CD14-positive monocyte (primary cell): ENCODE measurements around the gene CTCFL. TPM values are rescaled to one million over a fixed set of nuclear protein-coding genes. Genes with fewer than 3 reads are reported as not detected.
A peak's percentile ranks its signal among the peaks of the same experiment; 100 is the strongest.

Experiments used
- DNase-seq, 3 donors: peaks; one replicate each; pipeline ENCODE4 v3.0.0-alpha.2; 2011 to 2022
- H2AFZ ChIP-seq: 2 replicates; pipeline ENCODE4 v1.6.0; 2012; ENCODE audit warnings: mild to moderate bottlenecking, low read depth, low read length, inconsistent platforms; ENCODE audit not compliant: insufficient read depth, poor library complexity, severe bottlenecking
- H3K27ac ChIP-seq, 2 donors: 1 replicate in 1 of 2; 2 replicates in 1 of 2; pipeline ENCODE4 v1.5.1; 2012 to 2013; ENCODE audit warnings: low read length in 2 of 2, control low read depth in 1 of 2, inconsistent platforms in 1 of 2, low read depth in 1 of 2, mild to moderate bottlenecking in 1 of 2
- H3K27me3 ChIP-seq, 2 donors: one replicate each; pipeline versions ENCODE4 v1.6.0 to v1.6.1; 2011 to 2013; ENCODE audit warnings: low read length in 2 of 2; ENCODE audit not compliant: control insufficient read depth in 2 of 2, insufficient read depth in 2 of 2
- H3K36me3 ChIP-seq, 2 donors: replicated peaks in 1 of 2; 1 replicate in 1 of 2; 2 replicates in 1 of 2; pipeline versions ENCODE4 v1.5.1 to v1.6.1; 2012 to 2013; ENCODE audit warnings: low read length in 2 of 2, control low read depth in 1 of 2, inconsistent platforms in 1 of 2, mild to moderate bottlenecking in 1 of 2; ENCODE audit not compliant: insufficient read depth in 2 of 2, control insufficient read depth in 1 of 2
- H3K4me1 ChIP-seq, 2 donors: 1 replicate in 1 of 2; 2 replicates in 1 of 2; pipeline versions ENCODE4 v1.5.1 to v1.6.1; 2012 to 2013; ENCODE audit warnings: low read length in 2 of 2, control low read depth in 1 of 2, inconsistent platforms in 1 of 2, mild to moderate bottlenecking in 1 of 2, moderate library complexity in 1 of 2; ENCODE audit not compliant: insufficient read depth in 2 of 2, control insufficient read depth in 1 of 2
- H3K4me2 ChIP-seq: replicated peaks from 2 replicates; pipeline ENCODE3; 2012; ENCODE audit warnings: low read length, moderate library complexity, mild to moderate bottlenecking; ENCODE audit not compliant: poor library complexity, severe bottlenecking; ENCODE audit errors: extremely low read depth
- H3K4me3 ChIP-seq, 3 experiments: fragments of 200-600 bp in 1 of 3; sonication (generic) in 1 of 3; replicated peaks in 1 of 3; 1 replicate in 2 of 3; 2 replicates in 1 of 3; pipeline ENCODE4 v1.5.1; 2011 to 2013; ENCODE audit warnings: low read length in 3 of 3, mild to moderate bottlenecking in 3 of 3, control low read depth in 2 of 3, low read depth in 2 of 3, inconsistent platforms in 1 of 3, moderate library complexity in 1 of 3
- H3K79me2 ChIP-seq: 2 replicates; pipeline ENCODE4 v1.6.0; 2012; ENCODE audit warnings: mild to moderate bottlenecking, control low read depth, inconsistent platforms, low read length, moderate library complexity; ENCODE audit not compliant: insufficient read depth
- H3K9ac ChIP-seq: 2 replicates; pipeline ENCODE4 v1.6.0; 2017; ENCODE audit warnings: low read length, mild to moderate bottlenecking; ENCODE audit not compliant: insufficient read depth, poor library complexity, severe bottlenecking
- H3K9me3 ChIP-seq, 2 donors: replicated peaks in 1 of 2; 1 replicate in 1 of 2; 2 replicates in 1 of 2; pipeline versions ENCODE4 v1.5.1 to v1.6.1; 2012 to 2013; ENCODE audit warnings: low read length in 2 of 2, control low read depth in 1 of 2; ENCODE audit not compliant: control insufficient read depth in 1 of 2, insufficient read depth in 1 of 2
- H4K20me1 ChIP-seq: 2 replicates; pipeline ENCODE4 v1.6.0; 2012; ENCODE audit warnings: mild to moderate bottlenecking, low read length, control low read depth, moderate library complexity; ENCODE audit not compliant: insufficient read depth
- H3K27ac Mint-ChIP-seq, 7 donors: one replicate each; pipeline ENCODE4 v1.8.0; 2020; ENCODE audit warnings: mild to moderate bottlenecking in 7 of 7, mixed read lengths in 7 of 7, moderate library complexity in 6 of 7, inconsistent platforms in 2 of 7
- H3K27me3 Mint-ChIP-seq, 3 donors: one replicate each; pipeline ENCODE4 v1.8.0; 2021 to 2022; ENCODE audit warnings: low read depth in 3 of 3, mild to moderate bottlenecking in 3 of 3, mixed read lengths in 3 of 3, moderate library complexity in 3 of 3, inconsistent platforms in 1 of 3
- H3K36me3 Mint-ChIP-seq, 2 donors: one replicate each; pipeline ENCODE4 v1.8.0; 2020; ENCODE audit warnings: mixed read lengths in 2 of 2, inconsistent platforms in 1 of 2, mild to moderate bottlenecking in 1 of 2
- H3K4me1 Mint-ChIP-seq: one replicate; pipeline ENCODE4 v1.8.0; 2020; ENCODE audit warnings: mild to moderate bottlenecking, mixed read lengths
- H3K4me3 Mint-ChIP-seq, 2 donors: one replicate each; pipeline ENCODE4 v1.8.0; 2020; ENCODE audit warnings: mild to moderate bottlenecking in 2 of 2, mixed read lengths in 2 of 2, moderate library complexity in 1 of 2
- H3K9me3 Mint-ChIP-seq, 7 donors: one replicate each; pipeline ENCODE4 v1.8.0; 2020 to 2022; ENCODE audit warnings: mixed read lengths in 7 of 7, mild to moderate bottlenecking in 6 of 7, moderate library complexity in 6 of 7, inconsistent platforms in 2 of 7
- WGBS: methylation state at CpG from one replicate; pipeline ENCODE4 v1.1.5; 2013; ENCODE audit warnings: missing lambda C conversion rate; ENCODE audit not compliant: insufficient coverage; 5-methylcytosine and 5-hydroxymethylcytosine counted together
- intact Hi-C, 2 donors: fragments of 100-400 bp; cut with micrococcal nuclease; formaldehyde crosslinking; loops; one replicate each; pipeline versions ENCODE4 v1.15.0 to v1.15.1; 2023
- polyA plus RNA-seq, 3 donors: library from polyadenylated mRNA; depleted of rRNA in 1 of 3; unstranded in 2 of 3; stranded (reverse) in 1 of 3; fragments of 300-500 nt in 2 of 3; fragments of >200 nt in 1 of 3; fragmentation: Illumina TruSeq in 2 of 3; gene quantifications; 1 replicate in 2 of 3; 2 replicates in 1 of 3; pipeline ENCODE4 v1.2.3, GENCODE V29; 2012 to 2021
- TF ChIP-seq, protein P1 (sequence below): fragments of 200-600 bp; IDR thresholded peaks from one replicate; pipeline ENCODE4 v1.8.0; 2022; ENCODE audit warnings: antibody characterized with exemption, mild to moderate bottlenecking

CTCFL gene
- polyA plus RNA-seq, 3 donors, result not detected

DNA sequence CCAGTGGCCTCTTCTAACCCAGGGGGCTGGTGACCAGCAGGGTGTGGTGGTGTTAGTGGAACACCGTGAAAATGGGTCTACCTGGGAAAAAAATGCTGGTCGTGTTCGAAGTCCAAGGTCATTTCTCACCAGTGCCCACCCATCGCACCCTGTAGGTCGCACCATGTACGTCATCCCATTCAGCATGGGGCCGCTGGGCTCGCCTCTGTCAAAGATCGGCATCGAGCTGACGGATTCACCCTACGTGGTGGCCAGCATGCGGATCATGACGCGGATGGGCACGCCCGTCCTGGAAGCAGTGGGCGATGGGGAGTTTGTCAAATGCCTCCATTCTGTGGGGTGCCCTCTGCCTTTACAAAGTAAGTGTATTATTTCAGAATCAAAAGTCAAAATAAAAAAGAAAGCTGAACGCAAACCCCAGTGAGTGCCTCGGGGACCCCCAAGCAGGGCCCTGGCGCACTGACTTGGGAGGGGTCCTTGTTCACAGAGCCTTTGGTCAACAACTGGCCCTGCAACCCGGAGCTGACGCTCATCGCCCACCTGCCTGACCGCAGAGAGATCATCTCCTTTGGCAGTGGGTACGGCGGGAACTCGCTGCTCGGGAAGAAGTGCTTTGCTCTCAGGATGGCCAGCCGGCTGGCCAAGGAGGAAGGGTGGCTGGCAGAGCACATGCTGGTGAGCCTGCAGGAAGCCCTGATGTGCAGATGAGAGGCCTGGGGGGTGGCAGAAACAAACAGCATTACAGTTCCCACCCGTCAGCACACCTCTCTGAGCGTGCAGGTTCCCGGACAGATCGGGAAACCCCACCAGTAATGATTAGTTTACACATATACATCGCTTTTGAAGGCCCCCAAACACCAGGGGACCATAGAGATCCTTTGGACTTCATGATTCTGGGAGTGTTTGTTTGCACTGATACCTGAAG is 37.9 kb upstream of the CTCFL start:
- Histone ChIP-seq H3K4me1 (no peaks in the 10 kb centered on the region), H3K9me3 (no peaks in the 10 kb centered on the region), H3K4me2 (no peak overlapping the region), H3K79me2 (no peaks in the 10 kb centered on the region), H3K9ac (no peak overlapping the region), H2AFZ (no peak overlapping the region), H3K4me3 (no peak overlapping the region), H3K27me3 (peaks cover 0 to 4% of the 10 kb centered on the region in 2 donors), H3K27ac (no peak overlapping the region), H3K36me3 (no peaks in the 10 kb centered on the region), H4K20me1 (no peaks in the 10 kb centered on the region)
- Mint-ChIP-seq H3K36me3 (no peaks in the 10 kb centered on the region), H3K27ac (no peak overlapping the region), H3K27me3 (peaks cover 10 to 20% (median 11%) of the 10 kb centered on the region in 3 donors), H3K4me3 (no peak overlapping the region), H3K4me1 (no peaks in the 10 kb centered on the region), H3K9me3 (no peaks in the 10 kb centered on the region)
- intact Hi-C loops, result no loop called here
- WGBS, result 95% methylated on average over 23 of the region's 35 CpGs
- no peak for DNase-seq
- TF ChIP-seq, protein P1, sequence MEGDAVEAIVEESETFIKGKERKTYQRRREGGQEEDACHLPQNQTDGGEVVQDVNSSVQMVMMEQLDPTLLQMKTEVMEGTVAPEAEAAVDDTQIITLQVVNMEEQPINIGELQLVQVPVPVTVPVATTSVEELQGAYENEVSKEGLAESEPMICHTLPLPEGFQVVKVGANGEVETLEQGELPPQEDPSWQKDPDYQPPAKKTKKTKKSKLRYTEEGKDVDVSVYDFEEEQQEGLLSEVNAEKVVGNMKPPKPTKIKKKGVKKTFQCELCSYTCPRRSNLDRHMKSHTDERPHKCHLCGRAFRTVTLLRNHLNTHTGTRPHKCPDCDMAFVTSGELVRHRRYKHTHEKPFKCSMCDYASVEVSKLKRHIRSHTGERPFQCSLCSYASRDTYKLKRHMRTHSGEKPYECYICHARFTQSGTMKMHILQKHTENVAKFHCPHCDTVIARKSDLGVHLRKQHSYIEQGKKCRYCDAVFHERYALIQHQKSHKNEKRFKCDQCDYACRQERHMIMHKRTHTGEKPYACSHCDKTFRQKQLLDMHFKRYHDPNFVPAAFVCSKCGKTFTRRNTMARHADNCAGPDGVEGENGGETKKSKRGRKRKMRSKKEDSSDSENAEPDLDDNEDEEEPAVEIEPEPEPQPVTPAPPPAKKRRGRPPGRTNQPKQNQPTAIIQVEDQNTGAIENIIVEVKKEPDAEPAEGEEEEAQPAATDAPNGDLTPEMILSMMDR, result no peak

DNA sequence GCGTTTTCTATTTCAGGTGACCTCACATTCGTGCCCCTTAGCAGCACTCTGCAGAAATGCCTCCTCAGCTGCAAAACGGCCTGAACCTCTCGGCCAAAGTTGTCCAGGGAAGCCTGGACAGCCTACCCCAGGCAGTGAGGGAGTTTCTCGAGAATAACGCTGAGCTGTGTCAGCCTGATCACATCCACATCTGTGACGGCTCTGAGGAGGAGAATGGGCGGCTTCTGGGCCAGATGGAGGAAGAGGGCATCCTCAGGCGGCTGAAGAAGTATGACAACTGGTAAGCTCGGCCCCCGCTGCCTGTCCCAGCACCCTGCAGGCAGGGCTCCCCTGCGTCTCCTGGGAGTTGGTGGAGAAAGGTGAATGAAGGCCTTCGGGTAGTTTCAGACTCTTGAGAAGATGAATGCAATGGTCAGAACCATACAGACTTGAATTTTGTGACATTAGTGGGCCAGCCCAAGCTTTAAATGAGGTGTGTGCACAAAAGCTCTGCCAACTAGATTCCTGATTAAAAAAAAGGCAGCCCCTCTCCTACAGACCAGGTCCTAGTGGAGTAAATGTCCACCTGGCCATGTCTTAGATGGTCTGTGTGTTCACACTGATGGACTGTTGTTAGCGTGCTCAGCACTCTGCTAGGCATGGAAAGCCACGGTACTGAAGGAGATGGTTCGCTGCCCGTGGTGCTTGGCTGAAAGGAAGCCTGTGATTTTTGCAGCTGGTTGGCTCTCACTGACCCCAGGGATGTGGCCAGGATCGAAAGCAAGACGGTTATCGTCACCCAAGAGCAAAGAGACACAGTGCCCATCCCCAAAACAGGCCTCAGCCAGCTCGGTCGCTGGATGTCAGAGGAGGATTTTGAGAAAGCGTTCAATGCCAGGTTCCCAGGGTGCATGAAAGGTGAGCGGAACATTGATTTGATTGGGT is 36.7 kb upstream of the CTCFL start:
- no peaks in the 10 kb centered on the region for H3K4me1 ChIP-seq
- H3K4me3 ChIP-seq, result no peak overlapping the region
- Mint-ChIP-seq H3K27ac (peak overlapping the region in 1 of 7 donors; percentile 67), H3K4me1 (no peaks in the 10 kb centered on the region), H3K27me3 (peaks cover 7 to 18% (median 13%) of the 10 kb centered on the region in 3 donors), H3K4me3 (no peak overlapping the region), H3K36me3 (no peaks in the 10 kb centered on the region), H3K9me3 (no peaks in the 10 kb centered on the region)
- H3K79me2 ChIP-seq, result no peaks in the 10 kb centered on the region
- H2AFZ ChIP-seq, result no peak overlapping the region
- H3K27me3 ChIP-seq, result peaks cover 0 to 4% of the 10 kb centered on the region in 2 donors
- TF ChIP-seq, protein P1, result no peak
- DNase-seq, result no peak
- H3K9ac ChIP-seq, result no peak overlapping the region
- H3K36me3 ChIP-seq, result no peaks in the 10 kb centered on the region
- no peak overlapping the region for H3K4me2 ChIP-seq
- H3K27ac ChIP-seq, result no peak overlapping the region
- intact Hi-C loops, result no loop called here
- 82% methylated on average over 14 of the region's 24 CpGs for WGBS
- H4K20me1 ChIP-seq, result no peaks in the 10 kb centered on the region
- no peaks in the 10 kb centered on the region for H3K9me3 ChIP-seq
